ENCODE results near the gene RXRA.

GRCh38 chr9:134476272-134476941 lies 150.2 kb downstream of the RXRA start:
- TF ChIP-seq CTCF (IDR thresholded peaks at IDR 0.05), result no peak
- no peak for TF ChIP-seq POLR2A (IDR thresholded peaks at IDR 0.05)
